Measurements from ENCODE around the gene MLC1.

- TF ChIP-seq TAF1 (IDR thresholded peaks at IDR 0.05; ENCODE audit: borderline replicate concordance, low read depth, low read length) = no peak
- TF ChIP-seq POLR2A (IDR thresholded peaks at IDR 0.05; ENCODE audit: low read depth, low read length) = no peak
- TF ChIP-seq POLR2AphosphoS5 (IDR thresholded peaks at IDR 0.05; ENCODE audit: low read depth, low read length) = no peak
Observed at GRCh38 chr22:50088096-50088495, 2.9 kb upstream of the MLC1 start.

Measured in GM12892 (cell line).